Central memory CD8-positive, alpha-beta T cell (primary cell): ENCODE data around the gene BCL2L15.

Experiments
- ATAC-seq: fragments of 150-1000 bp; cut with Tn5 transposase; replicated peaks from 2 replicates; pipeline ENCODE4 v1.10.0; 2022; ENCODE audit warnings: mild to moderate bottlenecking, moderate FRiP score, moderate number of reproducible peaks; ENCODE audit not compliant: poor library complexity, severe bottlenecking; ENCODE audit errors: extremely low read depth
- DNase-seq, 2 donors: peaks; one replicate each; pipeline ENCODE4 v3.0.0; 2021; ENCODE audit warnings: low spot score in 2 of 2
- H3K27ac Mint-ChIP-seq: one replicate; pipeline ENCODE4 v1.8.0; 2022; ENCODE audit warnings: low read depth, mild to moderate bottlenecking, moderate library complexity, mixed read lengths
- H3K27me3 Mint-ChIP-seq: one replicate; pipeline ENCODE4 v1.8.0; 2022; ENCODE audit warnings: mixed read lengths
- H3K36me3 Mint-ChIP-seq: one replicate; pipeline ENCODE4 v1.8.0; 2022; ENCODE audit warnings: mild to moderate bottlenecking, moderate library complexity, mixed read lengths; ENCODE audit not compliant: insufficient read depth
- H3K4me1 Mint-ChIP-seq: one replicate; pipeline ENCODE4 v1.8.0; 2022; ENCODE audit warnings: mixed read lengths
- H3K4me3 Mint-ChIP-seq: one replicate; pipeline ENCODE4 v1.8.0; 2022; ENCODE audit warnings: mild to moderate bottlenecking, moderate library complexity, mixed read lengths
- H3K9me3 Mint-ChIP-seq: one replicate; pipeline ENCODE4 v1.8.0; 2022; ENCODE audit warnings: mixed read lengths

The BCL2L15 gene

GRCh38 chr1:113924473-113924872 is 37.1 kb upstream of the BCL2L15 start:
- ATAC-seq = no peak
- DNase-seq = no peak
- Mint-ChIP-seq H3K9me3 (no peaks in the 10 kb centered on the region), H3K36me3 (peaks cover 12% of the 10 kb centered on the region), H3K27ac (no peak overlapping the region), H3K4me1 (peaks cover 18% of the 10 kb centered on the region), H3K4me3 (no peak overlapping the region), H3K27me3 (no peaks in the 10 kb centered on the region)

- ATAC-seq (no peak), DNase-seq (no peak)
- Mint-ChIP-seq H3K27me3 (no peaks in the 10 kb centered on the region), H3K4me1 (peaks cover 5% of the 10 kb centered on the region), H3K27ac (no peak overlapping the region), H3K36me3 (peaks cover 6% of the 10 kb centered on the region), H3K9me3 (no peaks in the 10 kb centered on the region), H3K4me3 (no peak overlapping the region)
Observed at GRCh38 chr1:113922957-113923356, 35.6 kb upstream of the BCL2L15 start.

- Mint-ChIP-seq H3K9me3 (no peaks in the 10 kb centered on the region), H3K4me1 (no peaks in the 10 kb centered on the region), H3K27me3 (no peaks in the 10 kb centered on the region), H3K36me3 (peaks cover 2% of the 10 kb centered on the region), H3K4me3 (no peak overlapping the region), H3K27ac (no peak overlapping the region)
- DNase-seq (no peak), ATAC-seq (no peak)
Observed at GRCh38 chr1:113918243-113918642, 30.9 kb upstream of the BCL2L15 start.

DNA sequence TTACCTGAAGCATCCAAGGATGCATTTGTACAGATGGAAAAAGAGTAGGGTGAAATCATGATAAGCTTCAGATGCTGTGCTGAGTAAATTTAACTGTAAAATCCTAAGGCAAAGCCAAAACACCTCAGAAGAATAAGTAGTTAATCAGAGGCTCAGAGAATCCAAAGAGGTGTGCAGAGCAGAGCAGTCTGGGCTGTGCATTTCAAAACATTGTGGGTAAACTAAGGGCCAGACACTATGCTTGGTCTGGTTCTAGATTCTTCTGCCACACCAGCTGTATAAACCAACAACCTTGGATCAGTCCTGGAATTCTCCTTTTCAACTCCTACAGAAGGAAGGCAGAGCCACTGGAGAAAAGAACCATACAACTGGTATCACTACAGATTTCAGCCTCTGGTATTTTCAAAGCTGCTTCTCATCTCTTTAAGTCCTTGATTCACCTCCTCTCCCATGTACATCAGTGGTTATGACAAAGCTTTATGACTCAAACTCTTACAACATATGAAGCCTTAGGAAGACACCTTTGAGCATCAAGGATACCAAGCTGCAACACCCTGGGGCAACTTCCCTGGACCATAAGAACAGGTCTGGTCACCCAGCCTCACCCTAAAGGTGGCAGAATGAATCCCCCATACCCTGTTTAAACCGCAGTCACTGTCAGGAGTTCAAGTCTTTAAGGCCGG is 30.2 kb upstream of the BCL2L15 start:
- Mint-ChIP-seq H3K4me1 (no peaks in the 10 kb centered on the region), H3K27me3 (no peaks in the 10 kb centered on the region), H3K4me3 (no peak overlapping the region), H3K27ac (no peak overlapping the region), H3K9me3 (no peaks in the 10 kb centered on the region), H3K36me3 (peaks cover 2% of the 10 kb centered on the region)
- ATAC-seq = no peak
- no peak for DNase-seq

DNA sequence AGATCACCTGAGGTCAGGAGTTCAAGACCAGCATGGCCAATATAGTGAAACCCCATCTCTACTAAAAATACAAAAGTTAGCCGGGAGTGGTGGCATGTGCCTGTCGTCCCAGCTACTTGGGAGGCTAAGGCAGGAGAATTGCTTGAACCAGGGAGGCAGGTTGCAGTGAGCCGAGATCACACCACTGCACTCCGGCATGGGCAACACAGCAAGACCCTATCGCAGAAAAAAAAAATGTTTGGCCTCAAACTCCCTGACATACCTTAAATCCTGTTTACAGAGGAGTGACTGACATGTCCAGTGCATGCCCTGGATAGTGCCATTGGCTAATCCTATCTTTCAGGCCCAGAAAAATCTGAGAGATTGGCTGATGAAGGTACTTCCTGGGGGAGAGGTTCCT is 29.6 kb upstream of the BCL2L15 start:
- Mint-ChIP-seq H3K27ac (no peak overlapping the region), H3K9me3 (no peaks in the 10 kb centered on the region)
- no peak for ATAC-seq

GRCh38 chr1:113913887-113914664 is 26.7 kb upstream of the BCL2L15 start:
- no peaks in the 10 kb centered on the region for H3K9me3 Mint-ChIP-seq
- no peak overlapping the region for H3K4me3 Mint-ChIP-seq
- H3K36me3 Mint-ChIP-seq = peaks cover 3% of the 10 kb centered on the region
- no peak overlapping the region for H3K27ac Mint-ChIP-seq
- ATAC-seq (no peak), DNase-seq (no peak)
- H3K4me1 Mint-ChIP-seq = no peaks in the 10 kb centered on the region
- H3K27me3 Mint-ChIP-seq = no peaks in the 10 kb centered on the region

More for the DNA sequence above, 29.6 kb upstream of the BCL2L15 start:
- peaks cover 2% of the 10 kb centered on the region for H3K36me3 Mint-ChIP-seq
- H3K4me1 Mint-ChIP-seq = no peaks in the 10 kb centered on the region
- DNase-seq = no peak
- no peaks in the 10 kb centered on the region for H3K27me3 Mint-ChIP-seq
- no peak overlapping the region for H3K4me3 Mint-ChIP-seq

DNA sequence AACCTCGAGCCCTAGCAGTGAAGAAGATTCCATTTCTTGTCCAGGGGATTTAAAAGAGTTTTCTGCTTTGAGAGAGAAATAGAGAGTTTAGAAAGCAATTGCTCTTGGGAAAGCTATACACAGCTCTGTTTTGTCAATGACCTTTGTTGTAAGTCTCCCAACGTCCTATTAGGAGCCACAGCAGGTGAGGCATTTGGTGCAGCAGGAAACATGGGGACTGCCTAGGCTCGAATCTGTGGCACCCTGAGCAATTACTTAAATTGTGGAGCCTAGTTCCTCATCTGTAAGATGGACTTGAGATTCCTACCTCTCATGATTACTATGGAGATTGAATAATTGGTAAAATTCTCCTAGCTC is 25.9 kb upstream of the BCL2L15 start:
- DNase-seq = no peak
- H3K27me3 Mint-ChIP-seq = no peaks in the 10 kb centered on the region
- H3K4me1 Mint-ChIP-seq = no peaks in the 10 kb centered on the region
- ATAC-seq = no peak
- no peak overlapping the region for H3K27ac Mint-ChIP-seq
- no peak overlapping the region for H3K4me3 Mint-ChIP-seq
- H3K9me3 Mint-ChIP-seq = no peaks in the 10 kb centered on the region
- H3K36me3 Mint-ChIP-seq = peaks cover 2% of the 10 kb centered on the region

DNA sequence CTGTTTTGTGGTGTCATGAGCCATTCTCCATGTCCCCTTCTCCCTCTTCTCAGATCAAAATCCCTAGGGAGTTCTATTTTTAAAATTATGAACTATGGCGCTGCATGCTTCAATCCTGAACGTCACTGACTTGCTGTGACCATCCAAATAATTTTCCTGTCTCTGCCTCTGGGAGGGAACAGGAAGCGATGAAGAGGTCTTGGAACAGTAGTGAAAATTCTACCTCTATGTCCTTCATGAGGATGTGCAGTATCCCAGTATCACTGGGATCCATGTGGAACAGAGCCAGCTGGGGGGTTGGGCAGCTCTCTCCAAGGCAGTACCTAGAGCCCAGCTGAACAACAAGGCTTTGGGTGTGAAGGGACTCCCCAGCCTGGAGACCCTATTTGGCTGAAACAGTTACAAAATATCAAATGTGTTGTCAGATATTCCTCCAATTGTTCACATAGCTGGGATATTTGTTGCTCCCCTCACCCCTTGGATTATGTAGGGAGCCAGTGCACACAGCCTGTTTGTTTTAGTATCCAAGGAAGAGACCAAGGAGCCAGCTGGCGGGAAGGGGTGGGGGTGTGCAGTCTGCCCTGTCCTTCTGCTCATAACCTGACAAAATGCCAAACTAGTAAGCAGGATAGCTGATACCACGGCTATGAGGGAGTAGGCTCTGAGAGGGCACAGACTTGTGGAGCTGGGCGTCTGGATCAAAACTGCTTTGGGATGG is 25.4 kb upstream of the BCL2L15 start:
- Mint-ChIP-seq H3K4me1 (no peaks in the 10 kb centered on the region), H3K27ac (no peak overlapping the region), H3K27me3 (no peaks in the 10 kb centered on the region), H3K4me3 (no peak overlapping the region), H3K36me3 (peaks cover 2% of the 10 kb centered on the region), H3K9me3 (no peaks in the 10 kb centered on the region)
- DNase-seq = no peak
- ATAC-seq = no peak

- H3K9me3 Mint-ChIP-seq = no peaks in the 10 kb centered on the region
- H3K4me3 Mint-ChIP-seq = peak overlapping the region; percentile 92
- H3K27me3 Mint-ChIP-seq = no peaks in the 10 kb centered on the region
- H3K27ac Mint-ChIP-seq = peak overlapping the region; percentile 98
- H3K36me3 Mint-ChIP-seq = peaks cover 12% of the 10 kb centered on the region
- DNase-seq (no peak), ATAC-seq (peak; percentile 4)
- H3K4me1 Mint-ChIP-seq = peaks cover 44% of the 10 kb centered on the region
Observed at GRCh38 chr1:113905435-113905861, 18.1 kb upstream of the BCL2L15 start.

GRCh38 chr1:113904674-113905434 is 17.5 kb upstream of the BCL2L15 start, which contains the start of the genes AP4B1 and DCLRE1B:
AP4B1 (minus strand) TSS chr1:113904799; CDS start chr1:113904717, 82 bp downstream.
DCLRE1B (plus strand) TSS chr1:113905326; CDS start chr1:113905587, 261 bp downstream.
- ATAC-seq = peak; percentile 92
- Mint-ChIP-seq H3K4me3 (peak within 1 kb of the TSS; percentile 92), H3K27ac (peak within 1 kb of the TSS; percentile 98), H3K27me3 (no peaks in the 10 kb centered on the region), H3K9me3 (no peaks in the 10 kb centered on the region), H3K36me3 (peaks cover 13% of the 10 kb centered on the region), H3K4me1 (peaks cover 46% of the 10 kb centered on the region)
- DNase-seq = peak; percentile 88 to 96

DNA sequence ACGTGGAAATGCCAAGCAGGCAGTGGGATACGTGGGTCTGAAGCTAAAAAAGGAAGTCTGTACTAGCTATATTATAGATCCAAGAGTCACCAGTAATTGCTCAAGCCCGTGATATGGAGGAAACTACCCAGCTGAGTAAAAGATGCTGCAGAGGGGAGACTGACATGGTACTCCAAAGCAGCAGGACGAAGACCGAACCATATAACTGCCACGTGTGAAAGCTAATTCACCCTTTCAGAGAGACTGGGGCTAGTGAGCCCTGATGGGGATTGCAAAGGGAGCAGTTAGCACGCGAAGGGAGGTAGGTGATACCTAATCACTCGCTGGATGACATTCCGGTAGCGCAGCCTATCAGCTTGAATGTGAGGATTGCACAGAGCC is 16.9 kb upstream of the BCL2L15 start:
- peaks cover 18% of the 10 kb centered on the region for H3K36me3 Mint-ChIP-seq
- peaks cover 52% of the 10 kb centered on the region for H3K4me1 Mint-ChIP-seq
- no peaks in the 10 kb centered on the region for H3K9me3 Mint-ChIP-seq
- peak; percentile 42 for ATAC-seq
- no peak for DNase-seq
- peak overlapping the region; percentile 92 for H3K4me3 Mint-ChIP-seq
- H3K27ac Mint-ChIP-seq = peak overlapping the region; percentile 98
- no peaks in the 10 kb centered on the region for H3K27me3 Mint-ChIP-seq
